Skin epidermis (tissue), 12 donors: ENCODE measurements around the gene C7orf33.

ENCODE experiments used
- H3K27ac ChIP-seq, 21 experiments: fragments of 200-600 bp; sonication (generic) in 11 of 21; one replicate each; pipeline ENCODE4 v1.5.0; 2020; ENCODE audit warnings: mild to moderate bottlenecking in 3 of 21, inconsistent platforms in 2 of 21, moderate library complexity in 2 of 21
- H3K4me3 ChIP-seq, 7 experiments: fragments of 200-600 bp; sonication (generic) in 2 of 7; one replicate each; pipeline ENCODE4 v1.5.0; 2020; ENCODE audit warnings: inconsistent platforms in 2 of 7, mild to moderate bottlenecking in 2 of 7, moderate library complexity in 1 of 7

Gene C7orf33

GRCh38 chr7:148622887-148623585, 32.5 kb downstream of the C7orf33 start:
- H3K27ac ChIP-seq, result peak overlapping the region in 2 of 21 experiments; percentile 13 to 27
- H3K4me3 ChIP-seq, result no peak overlapping the region

GRCh38 chr7:148623586-148624282, 33.2 kb downstream of the C7orf33 start:
- H3K4me3 ChIP-seq, result no peak overlapping the region
- peak overlapping the region in 3 of 21 experiments; percentile 2 to 27 (median 13) for H3K27ac ChIP-seq

- Histone ChIP-seq H3K4me3 (no peak overlapping the region), H3K27ac (peak overlapping the region in 1 of 21 experiments; percentile 2)
Measured at GRCh38 chr7:148624735-148625134, 34.2 kb downstream of the C7orf33 start.

- Histone ChIP-seq H3K27ac (no peak overlapping the region), H3K4me3 (no peak overlapping the region)
Measured at GRCh38 chr7:148625342-148625741, 34.8 kb downstream of the C7orf33 start.

- no peak overlapping the region for H3K4me3 ChIP-seq
- H3K27ac ChIP-seq, result no peak overlapping the region
Measured at GRCh38 chr7:148626828-148627227, 36.3 kb downstream of the C7orf33 start.

GRCh38 chr7:148628011-148628410, 37.4 kb downstream of the C7orf33 start:
- H3K4me3 ChIP-seq, result no peak overlapping the region
- H3K27ac ChIP-seq, result no peak overlapping the region

- H3K4me3 ChIP-seq, result no peak overlapping the region
- no peak overlapping the region for H3K27ac ChIP-seq
Measured at GRCh38 chr7:148630078-148630477, 39.5 kb downstream of the C7orf33 start.

- Histone ChIP-seq H3K4me3 (no peak overlapping the region), H3K27ac (no peak overlapping the region)
Measured at GRCh38 chr7:148633761-148634160, 43.2 kb downstream of the C7orf33 start.

GRCh38 chr7:148637094-148637493, 46.5 kb downstream of the C7orf33 start:
- no peak overlapping the region for H3K4me3 ChIP-seq
- no peak overlapping the region for H3K27ac ChIP-seq

- Histone ChIP-seq H3K27ac (no peak overlapping the region), H3K4me3 (no peak overlapping the region)
Measured at GRCh38 chr7:148645898-148646297, 55.3 kb downstream of the C7orf33 start.

GRCh38 chr7:148650232-148650858, 59.8 kb downstream of the C7orf33 start:
- H3K27ac ChIP-seq, result no peak overlapping the region
- no peak overlapping the region for H3K4me3 ChIP-seq

GRCh38 chr7:148652773-148653172, 62.2 kb downstream of the C7orf33 start:
- no peak overlapping the region for H3K27ac ChIP-seq

GRCh38 chr7:148657929-148658328, 67.4 kb downstream of the C7orf33 start:
- no peak overlapping the region for H3K27ac ChIP-seq
- no peak overlapping the region for H3K4me3 ChIP-seq

More at GRCh38 chr7:148652773-148653172, 62.2 kb downstream of the C7orf33 start:
- no peak overlapping the region for H3K4me3 ChIP-seq

GRCh38 chr7:148661471-148661870, 70.9 kb downstream of the C7orf33 start:
- Histone ChIP-seq H3K4me3 (no peak overlapping the region), H3K27ac (no peak overlapping the region)

- H3K4me3 ChIP-seq, result no peak overlapping the region
- H3K27ac ChIP-seq, result no peak overlapping the region
Measured at GRCh38 chr7:148662646-148663045, 72.1 kb downstream of the C7orf33 start.

GRCh38 chr7:148664324-148664723, 73.8 kb downstream of the C7orf33 start:
- H3K4me3 ChIP-seq, result no peak overlapping the region
- H3K27ac ChIP-seq, result no peak overlapping the region

- Histone ChIP-seq H3K27ac (no peak overlapping the region), H3K4me3 (no peak overlapping the region)
Measured at GRCh38 chr7:148665221-148665620, 74.7 kb downstream of the C7orf33 start.
